ENCODE data around the gene UQCRH.

The UQCRH gene

DNA sequence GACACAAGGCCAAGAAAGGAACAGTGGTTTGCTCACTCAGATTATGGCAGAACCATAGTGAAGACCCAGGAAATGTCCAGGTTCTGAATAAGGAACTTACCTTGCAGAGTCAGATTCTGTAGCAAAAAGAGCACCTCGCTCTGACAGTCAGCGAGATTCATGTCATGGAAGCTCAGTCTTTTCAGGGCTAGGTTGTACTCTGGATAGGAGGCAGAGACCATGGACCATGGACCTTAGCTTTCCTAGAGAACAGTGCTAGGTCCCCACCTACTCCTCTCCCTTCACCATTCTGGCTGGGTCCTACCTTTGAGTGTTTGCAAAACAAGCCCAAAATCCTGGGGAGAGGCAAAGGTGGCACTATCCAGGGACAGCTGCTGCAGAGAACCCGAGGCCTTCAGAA lies 23.4 kb upstream of the UQCRH start:
- Histone ChIP-seq H3K36me3 (peaks cover 59% of the 10 kb centered on the region), H3K27me3 (no peaks in the 10 kb centered on the region), H3K9me3 (no peaks in the 10 kb centered on the region), H3K4me3 (ENCODE audit: low read depth in 1 of 2, low read length in 1 of 2) (no peak overlapping the region), H3K27ac (no peak overlapping the region), H3K4me1 (ENCODE audit: control insufficient read depth in 1 of 2, insufficient read depth in 1 of 2, low read depth in 1 of 2, low read length in 1 of 2) (peaks cover 3 to 13% of the 10 kb centered on the region in 2 experiments)
- TF ChIP-seq, protein P1, sequence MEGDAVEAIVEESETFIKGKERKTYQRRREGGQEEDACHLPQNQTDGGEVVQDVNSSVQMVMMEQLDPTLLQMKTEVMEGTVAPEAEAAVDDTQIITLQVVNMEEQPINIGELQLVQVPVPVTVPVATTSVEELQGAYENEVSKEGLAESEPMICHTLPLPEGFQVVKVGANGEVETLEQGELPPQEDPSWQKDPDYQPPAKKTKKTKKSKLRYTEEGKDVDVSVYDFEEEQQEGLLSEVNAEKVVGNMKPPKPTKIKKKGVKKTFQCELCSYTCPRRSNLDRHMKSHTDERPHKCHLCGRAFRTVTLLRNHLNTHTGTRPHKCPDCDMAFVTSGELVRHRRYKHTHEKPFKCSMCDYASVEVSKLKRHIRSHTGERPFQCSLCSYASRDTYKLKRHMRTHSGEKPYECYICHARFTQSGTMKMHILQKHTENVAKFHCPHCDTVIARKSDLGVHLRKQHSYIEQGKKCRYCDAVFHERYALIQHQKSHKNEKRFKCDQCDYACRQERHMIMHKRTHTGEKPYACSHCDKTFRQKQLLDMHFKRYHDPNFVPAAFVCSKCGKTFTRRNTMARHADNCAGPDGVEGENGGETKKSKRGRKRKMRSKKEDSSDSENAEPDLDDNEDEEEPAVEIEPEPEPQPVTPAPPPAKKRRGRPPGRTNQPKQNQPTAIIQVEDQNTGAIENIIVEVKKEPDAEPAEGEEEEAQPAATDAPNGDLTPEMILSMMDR (IDR thresholded peaks at IDR 0.05): no peak

DNA sequence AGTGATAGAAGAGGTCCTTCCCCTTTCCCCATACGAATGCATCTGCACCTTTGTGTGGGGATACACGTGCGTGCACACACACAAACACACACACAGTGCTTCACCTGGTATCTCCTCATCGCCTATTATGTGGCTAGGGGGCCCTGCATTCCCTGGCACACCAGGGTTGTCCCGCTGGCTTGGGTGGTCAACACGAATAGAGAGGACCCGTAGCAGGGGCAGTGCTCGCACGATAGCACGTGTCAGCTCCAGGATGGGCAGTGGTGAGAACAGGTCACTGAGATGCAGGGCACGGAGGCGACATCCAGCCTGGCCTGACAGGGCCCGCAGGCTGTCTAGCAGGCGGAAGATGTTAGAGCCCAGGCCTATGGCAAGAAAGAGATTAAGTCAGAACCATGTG lies 22.5 kb upstream of the UQCRH start:
- Histone ChIP-seq H3K4me3 (ENCODE audit: low read depth in 1 of 2, low read length in 1 of 2) (no peak overlapping the region), H3K36me3 (peaks cover 63% of the 10 kb centered on the region), H3K27ac (no peak overlapping the region), H3K27me3 (no peaks in the 10 kb centered on the region), H3K4me1 (ENCODE audit: control insufficient read depth in 1 of 2, insufficient read depth in 1 of 2, low read depth in 1 of 2, low read length in 1 of 2) (peaks cover 3 to 13% of the 10 kb centered on the region in 2 experiments), H3K9me3 (no peaks in the 10 kb centered on the region)
- TF ChIP-seq, protein P1 (IDR thresholded peaks at IDR 0.05): no peak

DNA sequence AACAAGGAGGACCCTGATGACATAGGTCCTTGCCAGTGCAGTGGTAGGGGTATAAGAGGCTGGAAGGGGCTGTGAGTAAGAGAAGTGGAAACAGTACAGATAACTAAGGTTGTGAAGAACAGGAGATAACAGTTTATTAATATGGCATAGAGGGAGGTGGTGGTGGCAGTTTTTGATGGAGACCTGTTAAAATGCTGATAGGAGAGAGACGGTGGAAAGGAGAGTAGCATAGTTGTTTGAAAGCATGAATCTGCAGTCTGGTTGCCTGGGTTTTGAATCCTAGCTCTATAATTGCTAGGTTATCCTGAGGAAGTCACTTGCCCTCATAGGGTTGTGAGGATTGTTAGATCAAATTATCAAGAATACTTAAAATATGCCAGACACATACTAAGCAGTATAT lies 19.4 kb upstream of the UQCRH start:
- H3K4me3 ChIP-seq (ENCODE audit: low read depth in 1 of 2, low read length in 1 of 2): no peak overlapping the region
- TF ChIP-seq, protein P1 (IDR thresholded peaks at IDR 0.05): no peak
- no peaks in the 10 kb centered on the region for H3K9me3 ChIP-seq
- H3K27ac ChIP-seq: no peak overlapping the region
- H3K36me3 ChIP-seq: peaks cover 41% of the 10 kb centered on the region
- H3K27me3 ChIP-seq: no peaks in the 10 kb centered on the region
- peaks cover 24 to 32% of the 10 kb centered on the region in 2 experiments for H3K4me1 ChIP-seq (ENCODE audit: control insufficient read depth in 1 of 2, insufficient read depth in 1 of 2, low read depth in 1 of 2, low read length in 1 of 2)

DNA sequence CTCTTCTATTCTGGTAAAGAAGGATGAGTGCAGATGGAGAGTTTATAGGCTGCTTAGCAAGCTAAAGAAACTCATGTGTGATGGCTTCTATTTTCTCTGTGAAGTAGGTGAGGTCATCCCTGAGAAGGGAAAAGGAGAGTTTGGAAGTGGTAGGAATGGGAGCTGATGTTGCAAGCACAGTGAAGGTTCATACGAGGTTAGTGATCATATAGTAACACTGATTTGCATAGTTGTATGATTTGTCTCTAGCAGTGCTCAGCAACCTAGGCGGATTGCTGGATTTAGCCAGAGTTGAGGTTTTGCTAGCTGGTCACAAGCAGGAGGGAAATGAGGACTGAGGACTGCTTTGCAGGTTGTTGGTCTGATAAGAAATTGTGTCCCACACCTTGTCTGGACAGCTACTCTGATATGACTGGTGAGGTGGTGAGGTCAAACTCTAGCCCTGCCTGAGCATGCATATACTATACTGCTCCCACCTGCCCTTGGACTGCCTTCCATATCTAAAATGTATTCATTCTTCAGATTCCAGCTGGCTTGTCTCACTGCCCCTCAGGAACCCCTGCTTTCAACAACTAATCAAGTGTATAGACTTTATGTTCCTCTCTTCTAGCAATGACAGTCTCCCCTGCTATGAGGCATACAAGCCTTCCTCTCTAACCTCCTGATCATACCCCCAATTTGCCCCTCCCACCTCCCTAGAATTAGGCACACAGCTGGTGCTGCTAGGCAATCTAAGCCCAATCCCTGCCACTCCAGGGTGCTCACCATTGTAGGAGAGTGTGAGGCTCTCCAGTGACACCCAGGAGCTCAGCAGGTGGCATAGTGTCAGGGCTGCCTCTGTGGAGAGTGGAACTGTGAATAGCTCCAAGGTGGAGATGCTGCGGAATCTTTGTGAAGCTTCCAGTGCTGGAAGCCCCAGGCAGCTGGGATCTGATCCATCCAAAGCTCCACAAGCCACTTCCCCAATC lies 18.6 kb upstream of the UQCRH start:
- Histone ChIP-seq H3K36me3 (peaks cover 33% of the 10 kb centered on the region), H3K27ac (no peak overlapping the region), H3K4me3 (ENCODE audit: low read depth in 1 of 2, low read length in 1 of 2) (no peak overlapping the region), H3K9me3 (no peaks in the 10 kb centered on the region), H3K27me3 (no peaks in the 10 kb centered on the region), H3K4me1 (ENCODE audit: control insufficient read depth in 1 of 2, insufficient read depth in 1 of 2, low read depth in 1 of 2, low read length in 1 of 2) (peaks cover 24 to 36% of the 10 kb centered on the region in 2 experiments)
- TF ChIP-seq, protein P1 (IDR thresholded peaks at IDR 0.05): no peak

DNA sequence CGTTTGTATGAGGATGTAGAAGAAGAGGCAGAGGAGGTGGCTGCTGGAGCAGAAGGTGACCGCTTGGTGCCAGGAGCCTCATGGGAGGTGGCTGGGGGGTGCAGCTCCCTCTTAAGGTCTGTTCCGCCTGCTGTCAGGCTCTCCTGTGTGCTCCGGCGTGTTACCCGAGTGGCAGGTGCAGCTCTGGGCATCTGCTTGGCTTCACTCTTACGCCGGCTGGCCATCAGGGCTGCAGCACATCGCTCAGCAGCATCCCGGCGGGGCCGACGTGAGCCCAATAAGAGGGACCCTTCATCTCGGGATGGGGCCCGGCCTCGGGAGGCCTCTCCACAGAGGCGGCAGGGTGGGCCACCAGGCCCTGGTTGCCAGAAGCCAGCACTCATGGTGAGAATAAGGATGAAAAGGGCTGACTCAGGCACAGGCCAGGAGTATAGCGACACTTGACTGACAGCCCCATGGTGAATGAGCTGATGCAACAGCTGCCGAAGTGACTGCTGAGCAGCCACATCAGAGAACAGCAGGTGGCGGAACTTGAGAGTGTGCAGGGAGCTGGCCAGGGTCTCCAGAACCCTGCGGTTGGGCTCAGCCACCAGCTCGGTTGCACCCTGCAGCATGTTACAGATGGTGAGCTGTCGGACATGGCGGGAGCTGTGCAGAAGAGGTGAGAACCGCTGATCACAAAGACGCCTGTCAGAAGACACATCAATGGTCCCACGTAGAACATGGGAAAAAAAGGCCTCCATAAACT lies 17.6 kb upstream of the UQCRH start:
- TF ChIP-seq, protein P1 (IDR thresholded peaks at IDR 0.05): no peak
- H3K4me1 ChIP-seq (ENCODE audit: control insufficient read depth in 1 of 2, insufficient read depth in 1 of 2, low read depth in 1 of 2, low read length in 1 of 2): peaks cover 24 to 38% of the 10 kb centered on the region in 2 experiments
- H3K27ac ChIP-seq: no peak overlapping the region
- H3K27me3 ChIP-seq: no peaks in the 10 kb centered on the region
- H3K4me3 ChIP-seq (ENCODE audit: low read depth in 1 of 2, low read length in 1 of 2): no peak overlapping the region
- H3K9me3 ChIP-seq: no peaks in the 10 kb centered on the region
- H3K36me3 ChIP-seq: peaks cover 23% of the 10 kb centered on the region

Data from neutrophil (primary cell).